BE2C (cell line): ENCODE results near the gene ANLN.
"Not testable (repeated sequence)": the region's sequence is repeated elsewhere in the genome, so short reads cannot be mapped to it uniquely, and the experiment has no call there.

Source experiments
- DNase-seq: peaks from one replicate; pipeline ENCODE4 v3.0.0-alpha.2; 2020
- H3K27me3 ChIP-seq: fragments of 250-450 bp; sonication (Bioruptor Pico); 2 replicates; pipeline ENCODE4 v1.5.1; 2020; ENCODE audit warnings: mild to moderate bottlenecking
- H3K36me3 ChIP-seq: fragments of 250-450 bp; sonication (Bioruptor Pico); 2 replicates; pipeline ENCODE4 v1.5.1; 2020; ENCODE audit warnings: mild to moderate bottlenecking
- H3K4me1 ChIP-seq: fragments of 250-450 bp; sonication (Bioruptor Pico); 2 replicates; pipeline ENCODE4 v1.5.1; 2020
- H3K4me3 ChIP-seq: 2 replicates; pipeline ENCODE4 v1.5.1; 2011; ENCODE audit warnings: low read depth, low read length
- H3K9me3 ChIP-seq: fragments of 250-450 bp; sonication (Bioruptor Pico); 2 replicates; pipeline ENCODE4 v1.5.1; 2020
- TF ChIP-seq, protein P1 (sequence below): IDR thresholded peaks from 2 replicates; pipeline ENCODE4 v1.5.1; 2012; ENCODE audit warnings: mild to moderate bottlenecking, low read depth, low read length

Gene ANLN

DNA sequence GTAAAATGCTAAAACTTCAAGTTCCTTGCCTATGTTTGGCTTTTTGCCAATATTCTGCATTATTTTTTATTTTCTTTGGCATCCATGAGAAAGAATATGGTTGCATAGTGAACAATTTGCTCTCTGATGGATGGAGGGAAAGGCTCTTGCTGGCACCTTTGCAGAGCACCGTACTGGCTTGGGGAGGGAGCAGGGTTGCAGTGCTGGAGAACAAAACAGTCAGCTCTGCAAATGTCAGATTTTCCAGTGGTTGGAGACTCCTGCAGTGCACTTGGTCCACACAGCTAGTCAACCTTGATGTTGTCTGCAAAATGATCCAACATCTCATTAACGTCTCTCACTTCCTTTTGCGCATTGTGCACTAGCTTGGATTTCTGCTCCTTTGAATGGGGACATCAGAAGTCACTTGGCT lies 100.8 kb downstream of the ANLN start:
- TF ChIP-seq, protein P1, sequence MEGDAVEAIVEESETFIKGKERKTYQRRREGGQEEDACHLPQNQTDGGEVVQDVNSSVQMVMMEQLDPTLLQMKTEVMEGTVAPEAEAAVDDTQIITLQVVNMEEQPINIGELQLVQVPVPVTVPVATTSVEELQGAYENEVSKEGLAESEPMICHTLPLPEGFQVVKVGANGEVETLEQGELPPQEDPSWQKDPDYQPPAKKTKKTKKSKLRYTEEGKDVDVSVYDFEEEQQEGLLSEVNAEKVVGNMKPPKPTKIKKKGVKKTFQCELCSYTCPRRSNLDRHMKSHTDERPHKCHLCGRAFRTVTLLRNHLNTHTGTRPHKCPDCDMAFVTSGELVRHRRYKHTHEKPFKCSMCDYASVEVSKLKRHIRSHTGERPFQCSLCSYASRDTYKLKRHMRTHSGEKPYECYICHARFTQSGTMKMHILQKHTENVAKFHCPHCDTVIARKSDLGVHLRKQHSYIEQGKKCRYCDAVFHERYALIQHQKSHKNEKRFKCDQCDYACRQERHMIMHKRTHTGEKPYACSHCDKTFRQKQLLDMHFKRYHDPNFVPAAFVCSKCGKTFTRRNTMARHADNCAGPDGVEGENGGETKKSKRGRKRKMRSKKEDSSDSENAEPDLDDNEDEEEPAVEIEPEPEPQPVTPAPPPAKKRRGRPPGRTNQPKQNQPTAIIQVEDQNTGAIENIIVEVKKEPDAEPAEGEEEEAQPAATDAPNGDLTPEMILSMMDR = no peak
- DNase-seq = no peak
- H3K27me3 ChIP-seq = no peaks in the 10 kb centered on the region
- H3K36me3 ChIP-seq = no peaks in the 10 kb centered on the region
- H3K4me3 ChIP-seq = no peak overlapping the region
- H3K9me3 ChIP-seq = no peaks in the 10 kb centered on the region
- H3K4me1 ChIP-seq = no peaks in the 10 kb centered on the region

DNA sequence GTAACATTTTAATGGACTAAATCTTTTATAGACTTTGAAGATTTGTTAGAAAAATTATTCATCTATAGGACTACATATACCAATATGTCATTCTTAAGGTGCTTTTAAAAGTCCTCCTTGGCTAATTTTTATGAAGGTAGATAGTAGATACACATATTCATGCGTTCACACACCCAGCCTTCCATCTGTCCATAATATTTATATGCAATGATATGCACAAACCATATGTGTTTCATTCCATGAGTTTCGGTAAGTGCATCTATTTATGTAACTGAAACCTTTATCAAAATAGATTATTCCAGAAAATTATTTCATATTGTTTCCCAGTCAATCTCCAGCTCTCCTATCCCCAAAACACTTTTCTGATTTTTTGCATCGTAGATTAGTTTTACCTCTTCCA lies 101.7 kb downstream of the ANLN start:
- Histone ChIP-seq H3K4me3 (no peak overlapping the region), H3K9me3 (no peaks in the 10 kb centered on the region), H3K36me3 (no peaks in the 10 kb centered on the region), H3K27me3 (no peaks in the 10 kb centered on the region), H3K4me1 (no peaks in the 10 kb centered on the region)
- no peak for DNase-seq
- TF ChIP-seq, protein P1 = no peak

DNA sequence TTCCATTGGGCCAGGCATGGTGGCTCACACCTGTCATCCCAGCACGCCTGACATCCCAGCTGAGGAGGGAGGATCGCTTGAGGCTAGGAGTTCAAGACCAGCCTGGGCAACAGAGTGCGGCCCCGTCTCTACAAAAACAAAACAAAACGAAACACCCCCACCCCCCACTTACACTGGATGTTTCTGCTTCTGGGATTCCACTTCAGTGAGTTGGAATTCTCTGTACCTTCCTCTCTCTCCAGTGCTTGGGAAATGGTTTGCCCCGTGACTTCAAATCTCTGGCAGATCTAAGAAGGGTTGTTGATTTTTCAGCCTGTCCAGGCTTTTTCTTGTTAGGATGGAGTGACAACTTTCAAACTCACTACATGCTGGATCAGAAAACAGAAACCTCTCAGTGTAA lies 106.9 kb downstream of the ANLN start:
- TF ChIP-seq, protein P1 = no peak
- Histone ChIP-seq H3K27me3 (no peaks in the 10 kb centered on the region), H3K4me3 (no peak overlapping the region), H3K9me3 (no peaks in the 10 kb centered on the region), H3K4me1 (no peaks in the 10 kb centered on the region), H3K36me3 (no peaks in the 10 kb centered on the region)
- no peak for DNase-seq

DNA sequence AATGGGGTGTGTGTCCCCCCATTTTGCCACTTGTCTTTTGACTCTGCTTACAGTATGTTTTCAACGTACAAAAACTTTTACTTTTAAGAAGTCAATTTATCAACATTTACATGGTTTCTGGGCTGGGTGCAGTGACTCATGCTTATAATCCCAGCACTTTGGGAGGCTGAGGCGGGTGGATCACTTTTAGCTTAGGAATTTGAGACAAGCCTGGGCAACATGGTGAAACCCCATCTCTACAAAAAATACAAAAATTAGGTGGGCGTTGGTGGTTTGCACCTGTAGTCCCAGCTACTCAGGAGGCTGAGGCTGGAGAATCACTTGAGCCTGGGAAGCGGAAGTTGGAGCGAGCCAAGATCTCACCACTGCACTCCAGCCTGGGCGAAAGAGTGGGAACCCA lies 107.5 kb downstream of the ANLN start:
- H3K27me3 ChIP-seq, DNase-seq, H3K36me3 ChIP-seq, H3K4me3 ChIP-seq, H3K4me1 ChIP-seq, H3K9me3 ChIP-seq: not testable (repeated sequence)

DNA sequence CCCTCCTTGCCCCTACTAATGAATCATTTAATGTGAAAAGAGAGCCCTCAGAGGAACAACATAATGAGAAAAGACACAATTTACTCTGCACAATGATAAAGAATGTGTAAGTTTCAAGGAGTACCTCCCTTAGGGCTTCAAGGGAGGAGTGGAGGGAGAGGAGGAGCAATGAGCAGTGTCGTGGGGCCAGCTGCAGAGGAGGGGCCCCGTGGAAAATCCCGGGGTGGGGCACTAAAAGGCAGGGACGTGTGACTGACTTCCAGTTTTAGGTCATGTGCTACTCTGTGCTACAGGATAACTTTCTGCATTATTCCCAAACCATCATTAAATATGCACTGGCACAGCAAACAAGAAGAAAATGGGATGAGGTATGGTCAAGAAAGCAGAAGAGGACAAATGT lies 108.1 kb downstream of the ANLN start:
- no peaks in the 10 kb centered on the region for H3K36me3 ChIP-seq
- no peaks in the 10 kb centered on the region for H3K27me3 ChIP-seq
- no peaks in the 10 kb centered on the region for H3K4me1 ChIP-seq
- no peak overlapping the region for H3K4me3 ChIP-seq
- H3K9me3 ChIP-seq = no peaks in the 10 kb centered on the region
- DNase-seq = no peak
- TF ChIP-seq, protein P1 = no peak
